GM06990 (cell line): Measurements from ENCODE around the gene SKI.

Source experiments
- DNase-seq: peaks from one replicate; pipeline ENCODE4 v3.0.0-alpha.2; 2011; ENCODE audit not compliant: insufficient read length; ENCODE audit errors: extremely low read depth
- H3K27me3 ChIP-seq: replicated peaks from 2 replicates; pipeline ENCODE4 v1.6.0; 2011; ENCODE audit warnings: low read length; ENCODE audit not compliant: control insufficient read depth, insufficient read depth
- H3K36me3 ChIP-seq: 2 replicates; pipeline ENCODE4 v1.5.1; 2011; ENCODE audit warnings: low read length; ENCODE audit not compliant: control insufficient read depth, insufficient read depth
- H3K4me3 ChIP-seq: replicated peaks from 2 replicates; pipeline ENCODE4 v1.5.1; 2011; ENCODE audit warnings: low read depth, mild to moderate bottlenecking, control low read depth, low read length
- TF ChIP-seq, protein P1 (sequence below): IDR thresholded peaks from 2 replicates; pipeline ENCODE4 v1.5.1; 2011; ENCODE audit warnings: low read length, control low read depth, mild to moderate bottlenecking, inconsistent platforms; ENCODE audit not compliant: insufficient read depth, poor library complexity, severe bottlenecking

Gene SKI

GRCh38 chr1:2344744-2345296, 116.7 kb downstream of the SKI start:
- TF ChIP-seq, protein P1, sequence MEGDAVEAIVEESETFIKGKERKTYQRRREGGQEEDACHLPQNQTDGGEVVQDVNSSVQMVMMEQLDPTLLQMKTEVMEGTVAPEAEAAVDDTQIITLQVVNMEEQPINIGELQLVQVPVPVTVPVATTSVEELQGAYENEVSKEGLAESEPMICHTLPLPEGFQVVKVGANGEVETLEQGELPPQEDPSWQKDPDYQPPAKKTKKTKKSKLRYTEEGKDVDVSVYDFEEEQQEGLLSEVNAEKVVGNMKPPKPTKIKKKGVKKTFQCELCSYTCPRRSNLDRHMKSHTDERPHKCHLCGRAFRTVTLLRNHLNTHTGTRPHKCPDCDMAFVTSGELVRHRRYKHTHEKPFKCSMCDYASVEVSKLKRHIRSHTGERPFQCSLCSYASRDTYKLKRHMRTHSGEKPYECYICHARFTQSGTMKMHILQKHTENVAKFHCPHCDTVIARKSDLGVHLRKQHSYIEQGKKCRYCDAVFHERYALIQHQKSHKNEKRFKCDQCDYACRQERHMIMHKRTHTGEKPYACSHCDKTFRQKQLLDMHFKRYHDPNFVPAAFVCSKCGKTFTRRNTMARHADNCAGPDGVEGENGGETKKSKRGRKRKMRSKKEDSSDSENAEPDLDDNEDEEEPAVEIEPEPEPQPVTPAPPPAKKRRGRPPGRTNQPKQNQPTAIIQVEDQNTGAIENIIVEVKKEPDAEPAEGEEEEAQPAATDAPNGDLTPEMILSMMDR: no peak
- DNase-seq: no peak
- Histone ChIP-seq H3K36me3 (no peaks in the 10 kb centered on the region), H3K27me3 (no peaks in the 10 kb centered on the region), H3K4me3 (no peak overlapping the region)

- TF ChIP-seq, protein P1: no peak
- DNase-seq: no peak
- Histone ChIP-seq H3K36me3 (no peaks in the 10 kb centered on the region), H3K27me3 (no peaks in the 10 kb centered on the region), H3K4me3 (no peak overlapping the region)
Measured at GRCh38 chr1:2345297-2346075, 117.4 kb downstream of the SKI start.

- H3K4me3 ChIP-seq: no peak overlapping the region
- TF ChIP-seq, protein P1: no peak
- no peaks in the 10 kb centered on the region for H3K27me3 ChIP-seq
- H3K36me3 ChIP-seq: no peaks in the 10 kb centered on the region
- DNase-seq: no peak
Measured at GRCh38 chr1:2346691-2347408, 118.7 kb downstream of the SKI start.

DNA sequence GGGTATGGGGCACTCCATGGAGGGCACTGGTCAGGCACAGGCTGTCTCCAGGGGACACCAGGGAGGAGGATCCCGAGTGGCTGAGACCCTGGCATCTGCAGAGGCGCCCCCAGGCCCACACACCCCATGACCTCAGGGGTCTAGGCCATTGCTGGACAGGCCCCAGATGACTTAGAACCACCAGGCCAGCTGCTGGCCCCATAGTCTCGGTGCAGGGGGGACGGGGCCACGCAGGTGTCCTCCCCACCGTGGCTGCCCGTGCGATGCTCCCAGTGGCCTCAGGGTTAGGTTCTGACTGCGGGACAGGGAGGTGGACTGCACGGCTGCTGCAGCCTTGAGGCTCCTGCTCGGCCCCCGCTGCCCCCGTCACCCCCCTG, 119.3 kb downstream of the SKI start:
- H3K36me3 ChIP-seq: no peaks in the 10 kb centered on the region
- DNase-seq: no peak
- H3K4me3 ChIP-seq: no peak overlapping the region
- TF ChIP-seq, protein P1: no peak
- H3K27me3 ChIP-seq: no peaks in the 10 kb centered on the region

GRCh38 chr1:2347896-2348295, 119.8 kb downstream of the SKI start:
- no peaks in the 10 kb centered on the region for H3K36me3 ChIP-seq
- DNase-seq: no peak
- H3K4me3 ChIP-seq: no peak overlapping the region
- TF ChIP-seq, protein P1: no peak
- H3K27me3 ChIP-seq: no peaks in the 10 kb centered on the region
